Loucy (cell line): ENCODE data around the gene HFE.

Source experiments
- H2AFZ ChIP-seq: fragments of 200-600 bp; sonication (generic); 2 replicates; pipeline ENCODE4 v1.6.0; 2016; ENCODE audit warnings: antibody characterized with exemption, mild to moderate bottlenecking, low read length, moderate library complexity
- H3F3A ChIP-seq: fragments of 200-600 bp; 2 replicates; pipeline ENCODE4 v1.6.0; 2016; ENCODE audit warnings: antibody characterized with exemption, low read depth, mild to moderate bottlenecking
- H3K27me3 ChIP-seq: fragments of 200-600 bp; sonication (generic); 2 replicates; pipeline ENCODE4 v1.6.1; 2014; ENCODE audit warnings: low read length, mild to moderate bottlenecking; ENCODE audit not compliant: insufficient read depth, poor library complexity, severe bottlenecking
- H3K36me3 ChIP-seq: fragments of 200-600 bp; sonication (generic); 2 replicates; pipeline ENCODE4 v1.6.1; 2016; ENCODE audit warnings: low read length; ENCODE audit not compliant: insufficient read depth
- H3K4me1 ChIP-seq: fragments of 200-600 bp; sonication (generic); 2 replicates; pipeline ENCODE4 v1.5.1; 2014; ENCODE audit warnings: low read length, mild to moderate bottlenecking; ENCODE audit not compliant: insufficient read depth, poor library complexity, severe bottlenecking
- H3K4me2 ChIP-seq: fragments of 200-600 bp; sonication (generic); 2 replicates; pipeline ENCODE4 v1.6.0; 2014; ENCODE audit warnings: antibody characterized with exemption, low read length, low read depth, mild to moderate bottlenecking; ENCODE audit not compliant: poor library complexity, severe bottlenecking
- H3K4me3 ChIP-seq: fragments of 200-600 bp; sonication (generic); 2 replicates; pipeline ENCODE4 v1.5.1; 2014; ENCODE audit warnings: low read length, mild to moderate bottlenecking, mixed read lengths; ENCODE audit not compliant: poor library complexity, severe bottlenecking
- H3K79me2 ChIP-seq: fragments of 200-600 bp; sonication (generic); 2 replicates; pipeline ENCODE4 v1.6.1; 2014; ENCODE audit warnings: low read length; ENCODE audit not compliant: insufficient read depth
- H3K9ac ChIP-seq: fragments of 200-600 bp; sonication (generic); 2 replicates; pipeline ENCODE4 v1.6.0; 2014; ENCODE audit warnings: mild to moderate bottlenecking, low read depth, low read length, moderate library complexity; ENCODE audit not compliant: poor library complexity, severe bottlenecking
- H3K9me2 ChIP-seq: fragments of 200-600 bp; sonication (generic); replicated peaks from 2 replicates; pipeline ENCODE4 v1.6.1; 2016; ENCODE audit warnings: low read depth, low read length, mixed read lengths
- H3K9me3 ChIP-seq: fragments of 200-600 bp; sonication (generic); 2 replicates; pipeline ENCODE4 v1.6.1; 2014; ENCODE audit warnings: mild to moderate bottlenecking, antibody characterized with exemption, low read length, low read depth; ENCODE audit not compliant: insufficient read depth
- H4K20me1 ChIP-seq: fragments of 200-600 bp; sonication (generic); 2 replicates; pipeline ENCODE4 v1.6.0; 2014; ENCODE audit warnings: antibody characterized with exemption, low read length, mild to moderate bottlenecking; ENCODE audit not compliant: insufficient read depth, poor library complexity, severe bottlenecking
- CTCF ChIP-seq: fragments of 200-600 bp; sonication (generic); conservative IDR thresholded peaks from 2 replicates; pipeline ENCODE4 v1.5.1; 2014; ENCODE audit warnings: mild to moderate bottlenecking, antibody characterized with exemption, low read length
- EZH2phosphoT487 ChIP-seq: fragments of 200-600 bp; IDR thresholded peaks from 2 replicates; pipeline ENCODE4 v1.6.1; 2018; ENCODE audit warnings: antibody characterized with exemption, mild to moderate bottlenecking, moderate library complexity, borderline replicate concordance

The HFE gene

GRCh38 chr6:26122005-26122388 is 34.8 kb downstream of the HFE start:
- TF ChIP-seq EZH2phosphoT487: no peak
- no peak for TF ChIP-seq CTCF
- H3K27me3 ChIP-seq: peaks cover 6% of the 10 kb centered on the region
- no peak overlapping the region for H2AFZ ChIP-seq
- H3K4me3 ChIP-seq: peak overlapping the region; percentile 96
- H3K9me3 ChIP-seq: no peaks in the 10 kb centered on the region
- H3K36me3 ChIP-seq: no peaks in the 10 kb centered on the region
- H3K4me1 ChIP-seq: peaks cover 31% of the 10 kb centered on the region
- peak overlapping the region; percentile 100 for H3K9ac ChIP-seq
- peaks cover 14% of the 10 kb centered on the region for H4K20me1 ChIP-seq
- no peaks in the 10 kb centered on the region for H3K9me2 ChIP-seq
- H3F3A ChIP-seq: peaks cover 29% of the 10 kb centered on the region
- H3K4me2 ChIP-seq: peak overlapping the region; percentile 87
- peaks cover 28% of the 10 kb centered on the region for H3K79me2 ChIP-seq

GRCh38 chr6:26122402-26122792 is 35.2 kb downstream of the HFE start:
- Histone ChIP-seq H2AFZ (no peak overlapping the region), H3K9me2 (no peaks in the 10 kb centered on the region), H3K4me2 (peak overlapping the region; percentile 87), H3K36me3 (no peaks in the 10 kb centered on the region), H3K9me3 (no peaks in the 10 kb centered on the region), H3K4me1 (peaks cover 35% of the 10 kb centered on the region), H3K79me2 (peaks cover 32% of the 10 kb centered on the region), H4K20me1 (peaks cover 14% of the 10 kb centered on the region), H3K27me3 (peaks cover 6% of the 10 kb centered on the region), H3K9ac (peak overlapping the region; percentile 100), H3K4me3 (peak overlapping the region; percentile 96), H3F3A (peaks cover 29% of the 10 kb centered on the region)
- no peak for TF ChIP-seq EZH2phosphoT487
- no peak for TF ChIP-seq CTCF

- Histone ChIP-seq H3K9me3 (no peaks in the 10 kb centered on the region), H3F3A (peaks cover 29% of the 10 kb centered on the region), H3K79me2 (peaks cover 37% of the 10 kb centered on the region)
Measured at GRCh38 chr6:26122793-26123674, 35.8 kb downstream of the HFE start.

More at GRCh38 chr6:26122793-26123674, 35.8 kb downstream of the HFE start:
- peaks cover 6% of the 10 kb centered on the region for H3K27me3 ChIP-seq
- peaks cover 14% of the 10 kb centered on the region for H4K20me1 ChIP-seq
- no peak for TF ChIP-seq EZH2phosphoT487
- TF ChIP-seq CTCF: no peak
- peak overlapping the region; percentile 96 for H3K4me3 ChIP-seq
- peak overlapping the region; percentile 100 for H3K9ac ChIP-seq
- H3K4me1 ChIP-seq: peaks cover 42% of the 10 kb centered on the region
- no peaks in the 10 kb centered on the region for H3K9me2 ChIP-seq
- no peak overlapping the region for H2AFZ ChIP-seq
- H3K36me3 ChIP-seq: no peaks in the 10 kb centered on the region
- H3K4me2 ChIP-seq: peak overlapping the region; percentile 87
